ENCODE results near the gene TRRAP.
A peak's percentile ranks its signal among the peaks of the same experiment; 100 is the strongest.

TRRAP gene

GRCh38 chr7:98903246-98903645, 24.9 kb downstream of the TRRAP start:
- DNase-seq, result no peak

- DNase-seq, result no peak
These were observed 29.2 kb downstream of the TRRAP start for GRCh38 chr7:98907570-98907969.

GRCh38 chr7:98908585-98908984, 30.3 kb downstream of the TRRAP start:
- DNase-seq, result no peak

- DNase-seq, result no peak
These were observed 31.2 kb downstream of the TRRAP start for GRCh38 chr7:98909487-98909886.

GRCh38 chr7:98910427-98910826, 32.1 kb downstream of the TRRAP start:
- DNase-seq, result no peak

GRCh38 chr7:98911916-98912315, 33.6 kb downstream of the TRRAP start:
- DNase-seq, result no peak

GRCh38 chr7:98913026-98913425, 34.7 kb downstream of the TRRAP start:
- DNase-seq, result no peak

- DNase-seq, result no peak
These were observed 35.3 kb downstream of the TRRAP start for GRCh38 chr7:98913612-98914011.

- DNase-seq, result no peak
These were observed 39.0 kb downstream of the TRRAP start for GRCh38 chr7:98917331-98917730.

- no peak for DNase-seq
These were observed 43.5 kb downstream of the TRRAP start for GRCh38 chr7:98921608-98922372.

- no peak for DNase-seq
These were observed 44.3 kb downstream of the TRRAP start for GRCh38 chr7:98922392-98923187.

- no peak for DNase-seq
These were observed 45.2 kb downstream of the TRRAP start for GRCh38 chr7:98923512-98923911.

GRCh38 chr7:98927125-98927524, 48.8 kb downstream of the TRRAP start:
- no peak for DNase-seq

GRCh38 chr7:98930464-98930863, 52.1 kb downstream of the TRRAP start:
- DNase-seq, result peak; percentile 22

GRCh38 chr7:98930921-98931320, 52.6 kb downstream of the TRRAP start:
- peak; percentile 69 for DNase-seq

GRCh38 chr7:98933321-98933720, 55.0 kb downstream of the TRRAP start:
- no peak for DNase-seq

GRCh38 chr7:98934267-98934666, 55.9 kb downstream of the TRRAP start:
- DNase-seq, result no peak

GRCh38 chr7:98935811-98936210, 57.5 kb downstream of the TRRAP start:
- DNase-seq, result no peak

- no peak for DNase-seq
These were observed 65.0 kb downstream of the TRRAP start for GRCh38 chr7:98943336-98943735.

- DNase-seq, result no peak
These were observed 66.1 kb downstream of the TRRAP start for GRCh38 chr7:98944386-98944785.

- DNase-seq, result no peak
These were observed 67.5 kb downstream of the TRRAP start for GRCh38 chr7:98945852-98946251.

- no peak for DNase-seq
These were observed 68.1 kb downstream of the TRRAP start for GRCh38 chr7:98946389-98946788.

- DNase-seq, result no peak
These were observed 71.2 kb downstream of the TRRAP start for GRCh38 chr7:98949336-98950044.

- no peak for DNase-seq
These were observed 77.7 kb downstream of the TRRAP start for GRCh38 chr7:98955992-98956391.
